Stimulated activated naive B cell treated with anti-CD40 and anti-IgM and Interleukin-4, amounts not matched to agents 10 μg/mL and 1 μg/mL and 100 μg/mL, for 72 hours (primary cell): ENCODE data around the gene DCN.

Source experiments
- ATAC-seq, 2 donors: fragments of 150-1000 bp; cut with Tn5 transposase; replicated peaks; 2 replicates each; pipeline ENCODE4 v1.10.0; 2021; ENCODE audit warnings: moderate library complexity in 1 of 2
- DNase-seq: peaks from one replicate; pipeline ENCODE4 v3.0.0; 2021
- H3K27ac Mint-ChIP-seq: one replicate; pipeline ENCODE4 v1.8.0; 2022; ENCODE audit warnings: mild to moderate bottlenecking, mixed read lengths
- H3K27me3 Mint-ChIP-seq, 2 donors: one replicate each; pipeline ENCODE4 v1.8.0; 2022; ENCODE audit warnings: mixed read lengths in 2 of 2
- H3K36me3 Mint-ChIP-seq, 2 donors: one replicate each; pipeline ENCODE4 v1.8.0; 2022; ENCODE audit warnings: mixed read lengths in 2 of 2, mild to moderate bottlenecking in 1 of 2
- H3K4me1 Mint-ChIP-seq, 2 donors: one replicate each; pipeline ENCODE4 v1.8.0; 2022; ENCODE audit warnings: mixed read lengths in 2 of 2, mild to moderate bottlenecking in 1 of 2
- H3K4me3 Mint-ChIP-seq, 2 donors: one replicate each; pipeline ENCODE4 v1.8.0; 2022; ENCODE audit warnings: mild to moderate bottlenecking in 2 of 2, mixed read lengths in 2 of 2, moderate library complexity in 1 of 2
- H3K9me3 Mint-ChIP-seq, 2 donors: one replicate each; pipeline ENCODE4 v1.8.0; 2022; ENCODE audit warnings: mixed read lengths in 2 of 2, mild to moderate bottlenecking in 1 of 2

DCN gene

DNA sequence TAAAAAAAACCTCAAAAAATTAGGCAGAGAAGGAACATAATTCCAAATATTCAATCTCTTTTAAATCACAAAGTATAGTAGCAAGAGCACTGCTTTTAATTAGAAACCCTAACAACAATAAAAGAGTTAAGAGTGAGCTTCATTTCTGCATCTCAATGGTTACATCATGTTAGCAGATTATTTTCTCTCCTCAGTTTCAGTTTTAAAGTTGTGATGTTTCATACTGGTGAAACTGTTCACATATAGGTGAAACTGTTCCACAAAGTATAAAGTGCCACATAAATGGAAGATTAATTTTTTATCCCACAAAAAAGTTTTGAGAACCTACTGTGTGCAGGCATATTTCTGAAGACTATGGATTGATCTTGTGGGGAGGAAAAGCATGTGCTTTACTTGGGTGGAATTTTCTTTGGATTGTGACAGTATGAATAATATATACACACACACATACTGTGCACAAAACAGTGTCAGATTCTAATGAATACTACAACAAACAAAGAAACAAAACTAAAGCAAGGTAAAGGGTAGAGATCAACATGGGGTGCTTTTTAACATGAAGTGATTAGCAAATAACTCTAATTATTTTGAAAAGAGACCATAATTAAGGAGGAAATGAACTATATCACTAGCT is 88.5 kb downstream of the DCN start:
- H3K27me3 Mint-ChIP-seq, result no peaks in the 10 kb centered on the region
- no peak for ATAC-seq
- peaks cover 14 to 16% of the 10 kb centered on the region in 2 donors for H3K9me3 Mint-ChIP-seq
- H3K27ac Mint-ChIP-seq, result no peak overlapping the region
- H3K36me3 Mint-ChIP-seq, result peaks cover 0 to 2% of the 10 kb centered on the region in 2 donors
- no peak for DNase-seq
- H3K4me3 Mint-ChIP-seq, result no peak overlapping the region
- H3K4me1 Mint-ChIP-seq, result peaks cover 2 to 6% of the 10 kb centered on the region in 2 donors

DNA sequence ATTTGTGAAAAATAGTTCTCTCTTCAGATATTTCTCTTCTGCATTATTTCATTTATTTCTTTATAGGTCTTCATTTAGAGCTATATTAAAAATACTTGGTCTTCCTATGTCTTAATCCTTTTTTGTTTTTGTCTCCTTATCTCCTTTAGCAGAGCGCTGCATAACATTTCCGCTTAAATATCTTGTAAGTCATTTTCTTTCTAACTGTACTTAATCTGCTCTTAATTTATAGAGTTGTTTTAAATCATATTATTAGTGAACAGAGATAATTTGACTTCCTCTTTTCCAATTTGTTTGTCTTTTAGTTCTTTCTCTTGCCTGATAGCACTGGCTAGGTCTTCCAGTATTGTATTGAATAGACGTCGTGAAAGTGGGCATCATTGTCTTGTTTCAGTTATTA is 89.3 kb downstream of the DCN start:
- Mint-ChIP-seq H3K4me1 (peaks cover under 1 to 2% of the 10 kb centered on the region in 2 donors), H3K27me3 (no peaks in the 10 kb centered on the region), H3K36me3 (peaks cover 0 to 2% of the 10 kb centered on the region in 2 donors), H3K4me3 (no peak overlapping the region), H3K9me3 (peaks cover 18 to 24% of the 10 kb centered on the region in 2 donors), H3K27ac (no peak overlapping the region)
- DNase-seq (no peak), ATAC-seq (no peak)

DNA sequence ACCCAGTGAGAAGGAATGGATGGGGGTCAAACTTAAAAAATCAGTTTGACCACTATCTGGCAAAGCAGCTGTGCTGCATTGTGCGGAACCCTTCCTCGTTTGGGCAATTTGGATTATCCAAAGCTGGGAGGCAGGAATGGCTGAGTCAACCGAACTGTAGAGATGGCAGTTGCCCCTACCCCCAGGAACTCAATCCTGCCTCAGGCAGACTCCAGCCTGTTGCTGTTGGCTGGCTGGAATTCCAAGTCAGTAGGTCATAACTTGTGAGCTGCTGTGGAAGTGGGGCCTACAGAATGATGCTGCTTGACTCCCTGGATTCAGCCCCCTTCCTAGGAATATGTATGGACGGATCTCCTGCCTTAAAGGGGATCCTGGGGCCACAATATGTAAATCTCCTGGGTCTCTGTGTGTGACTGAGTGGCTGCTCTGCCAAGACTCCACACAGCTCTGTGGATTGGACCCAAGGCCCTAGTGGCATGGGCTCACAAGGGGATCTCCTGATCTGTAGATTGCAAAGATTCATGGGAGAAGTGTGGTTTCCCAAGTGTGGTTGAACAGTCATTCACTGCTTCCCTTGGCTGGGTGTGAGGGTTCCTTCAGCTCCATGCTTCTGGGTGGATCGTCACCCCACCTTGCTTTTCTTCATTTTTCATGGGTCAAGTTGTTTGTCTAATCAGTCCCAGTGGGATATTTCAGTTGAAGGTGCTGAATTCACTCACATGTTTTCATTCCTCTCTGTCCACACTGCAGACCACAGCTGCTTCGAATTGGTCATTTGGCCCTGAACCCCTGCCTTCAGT is 90.5 kb downstream of the DCN start:
- H3K27ac Mint-ChIP-seq, result no peak overlapping the region
- peaks cover 18 to 25% of the 10 kb centered on the region in 2 donors for H3K9me3 Mint-ChIP-seq

More for the DNA sequence above, 90.5 kb downstream of the DCN start:
- no peak for DNase-seq
- no peak for ATAC-seq
- Mint-ChIP-seq H3K27me3 (no peaks in the 10 kb centered on the region), H3K4me3 (no peak overlapping the region), H3K36me3 (peaks cover 0 to 2% of the 10 kb centered on the region in 2 donors), H3K4me1 (no peaks in the 10 kb centered on the region)
